NCI-H146 treated with DMSO at 0.1 percent for 48 hours (cell line): ENCODE measurements around the gene SHISA2.

Source experiments
- DNase-seq: peaks from one replicate; lab custom pipeline; 2025; ENCODE audit not compliant: unreplicated experiment; lab: John Stamatoyannopoulos, UW

Gene SHISA2

GRCh38 chr13:26019881-26020870 lies 31.6 kb downstream of the SHISA2 start:
- no peak for DNase-seq

- DNase-seq, result no peak
Measured at GRCh38 chr13:26019251-26019650, 32.6 kb downstream of the SHISA2 start.

- no peak for DNase-seq
Measured at GRCh38 chr13:26017932-26018665, 33.7 kb downstream of the SHISA2 start.

GRCh38 chr13:26017196-26017921 lies 34.5 kb downstream of the SHISA2 start:
- no peak for DNase-seq

GRCh38 chr13:26016189-26016588 lies 35.6 kb downstream of the SHISA2 start:
- DNase-seq, result no peak

GRCh38 chr13:26015271-26016125 lies 36.3 kb downstream of the SHISA2 start:
- no peak for DNase-seq

- DNase-seq, result no peak
Measured at GRCh38 chr13:26012995-26013394, 38.8 kb downstream of the SHISA2 start.

- DNase-seq, result no peak
Measured at GRCh38 chr13:26011996-26012821, 39.6 kb downstream of the SHISA2 start.

- DNase-seq, result no peak
Measured at GRCh38 chr13:26011208-26011573, 40.6 kb downstream of the SHISA2 start.

GRCh38 chr13:26010487-26011207 lies 41.2 kb downstream of the SHISA2 start:
- DNase-seq, result no peak

- no peak for DNase-seq
Measured at GRCh38 chr13:26007261-26008125, 44.3 kb downstream of the SHISA2 start.
